ENCODE measurements around the gene GABBR2. TPM values are rescaled to one million over a fixed set of nuclear protein-coding genes. Genes with fewer than 3 reads are reported as not detected.

Gene GABBR2
- total and polyA plus RNA-seq, 8 donors, result 0.41 to 2.3 (median 0.79) TPM

DNA sequence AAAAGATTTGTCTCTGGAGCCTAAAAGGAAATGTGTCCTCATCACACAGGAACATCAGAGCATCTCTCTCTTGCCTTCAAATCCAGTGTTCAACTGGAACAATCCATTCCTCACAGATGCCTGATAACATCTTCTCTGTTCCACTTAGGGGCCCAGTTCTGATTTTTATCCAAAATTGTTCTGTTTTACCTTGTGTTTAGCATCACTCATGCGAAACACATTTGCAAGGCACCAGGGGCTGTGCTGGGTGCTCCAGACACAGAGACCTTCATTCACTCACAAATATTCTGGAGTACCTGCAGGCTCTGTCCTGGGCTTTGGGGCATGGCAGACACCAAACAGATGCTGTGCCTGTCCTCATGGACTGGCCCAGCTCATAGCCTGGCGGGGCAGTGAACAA, 13.8 kb downstream of the GABBR2 start:
- intact Hi-C loops (cut with DNase I), result no loop called here
- ATAC-seq, result no peak
- Histone ChIP-seq H3K4me1 (no peaks in the 10 kb centered on the region), H3K36me3 (no peaks in the 10 kb centered on the region), H3K9me3 (no peaks in the 10 kb centered on the region), H3K27ac (no peak overlapping the region), H3K4me3 (no peak overlapping the region), H3K27me3 (peaks cover 0 to 17% of the 10 kb centered on the region in 2 donors)
- TF ChIP-seq, protein P1, sequence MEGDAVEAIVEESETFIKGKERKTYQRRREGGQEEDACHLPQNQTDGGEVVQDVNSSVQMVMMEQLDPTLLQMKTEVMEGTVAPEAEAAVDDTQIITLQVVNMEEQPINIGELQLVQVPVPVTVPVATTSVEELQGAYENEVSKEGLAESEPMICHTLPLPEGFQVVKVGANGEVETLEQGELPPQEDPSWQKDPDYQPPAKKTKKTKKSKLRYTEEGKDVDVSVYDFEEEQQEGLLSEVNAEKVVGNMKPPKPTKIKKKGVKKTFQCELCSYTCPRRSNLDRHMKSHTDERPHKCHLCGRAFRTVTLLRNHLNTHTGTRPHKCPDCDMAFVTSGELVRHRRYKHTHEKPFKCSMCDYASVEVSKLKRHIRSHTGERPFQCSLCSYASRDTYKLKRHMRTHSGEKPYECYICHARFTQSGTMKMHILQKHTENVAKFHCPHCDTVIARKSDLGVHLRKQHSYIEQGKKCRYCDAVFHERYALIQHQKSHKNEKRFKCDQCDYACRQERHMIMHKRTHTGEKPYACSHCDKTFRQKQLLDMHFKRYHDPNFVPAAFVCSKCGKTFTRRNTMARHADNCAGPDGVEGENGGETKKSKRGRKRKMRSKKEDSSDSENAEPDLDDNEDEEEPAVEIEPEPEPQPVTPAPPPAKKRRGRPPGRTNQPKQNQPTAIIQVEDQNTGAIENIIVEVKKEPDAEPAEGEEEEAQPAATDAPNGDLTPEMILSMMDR (IDR thresholded peaks at IDR 0.05), result no peak
- DNase-seq, result no peak

DNA sequence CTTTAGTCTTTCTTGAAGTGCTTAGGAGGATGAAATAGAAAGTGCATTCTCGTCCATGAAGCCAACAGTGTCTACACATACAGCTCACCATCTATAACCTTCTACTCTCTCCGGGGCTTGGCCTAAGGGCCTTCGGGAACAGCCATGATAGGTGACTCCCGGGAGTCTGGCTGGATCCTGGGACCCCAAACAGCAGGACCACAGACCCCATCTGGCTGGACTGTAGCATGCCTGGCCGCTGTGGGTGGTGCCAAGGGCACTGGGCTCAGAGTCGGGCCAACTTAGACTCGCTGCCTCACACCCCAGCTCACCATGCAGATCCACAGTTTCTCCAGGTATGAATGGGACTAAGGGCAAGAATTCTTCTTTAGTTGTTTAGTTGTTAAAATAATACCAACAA, 16.3 kb downstream of the GABBR2 start:
- TF ChIP-seq, protein P1 (IDR thresholded peaks at IDR 0.05), result no peak
- no peak for ATAC-seq
- intact Hi-C loops (cut with DNase I), result no loop called here

GRCh38 chr9:98691890-98692289, 16.8 kb downstream of the GABBR2 start:
- H3K27me3 ChIP-seq, result peaks cover 0 to 9% of the 10 kb centered on the region in 2 donors
- no peak overlapping the region for H3K27ac ChIP-seq
- TF ChIP-seq, protein P1 (IDR thresholded peaks at IDR 0.05), result no peak
- H3K4me1 ChIP-seq, result no peaks in the 10 kb centered on the region
- ATAC-seq, result no peak
- no peaks in the 10 kb centered on the region for H3K9me3 ChIP-seq
- intact Hi-C loops (cut with DNase I), result no loop called here
- DNase-seq, result no peak
- no peak overlapping the region for H3K4me3 ChIP-seq
- H3K36me3 ChIP-seq, result no peaks in the 10 kb centered on the region

More for the DNA sequence above, 16.3 kb downstream of the GABBR2 start:
- Histone ChIP-seq H3K27me3 (peaks cover 0 to 9% of the 10 kb centered on the region in 2 donors), H3K9me3 (no peaks in the 10 kb centered on the region), H3K4me3 (no peak overlapping the region), H3K4me1 (no peaks in the 10 kb centered on the region), H3K36me3 (no peaks in the 10 kb centered on the region), H3K27ac (no peak overlapping the region)
- DNase-seq, result no peak

GRCh38 chr9:98690686-98691085, 18.0 kb downstream of the GABBR2 start:
- no peaks in the 10 kb centered on the region for H3K36me3 ChIP-seq
- TF ChIP-seq, protein P1 (IDR thresholded peaks at IDR 0.05), result no peak
- H3K9me3 ChIP-seq, result no peaks in the 10 kb centered on the region
- H3K27me3 ChIP-seq, result no peaks in the 10 kb centered on the region
- H3K27ac ChIP-seq, result no peak overlapping the region
- intact Hi-C loops (cut with DNase I), result no loop called here
- ATAC-seq (no peak), DNase-seq (no peak)
- no peaks in the 10 kb centered on the region for H3K4me1 ChIP-seq
- H3K4me3 ChIP-seq, result no peak overlapping the region

DNA sequence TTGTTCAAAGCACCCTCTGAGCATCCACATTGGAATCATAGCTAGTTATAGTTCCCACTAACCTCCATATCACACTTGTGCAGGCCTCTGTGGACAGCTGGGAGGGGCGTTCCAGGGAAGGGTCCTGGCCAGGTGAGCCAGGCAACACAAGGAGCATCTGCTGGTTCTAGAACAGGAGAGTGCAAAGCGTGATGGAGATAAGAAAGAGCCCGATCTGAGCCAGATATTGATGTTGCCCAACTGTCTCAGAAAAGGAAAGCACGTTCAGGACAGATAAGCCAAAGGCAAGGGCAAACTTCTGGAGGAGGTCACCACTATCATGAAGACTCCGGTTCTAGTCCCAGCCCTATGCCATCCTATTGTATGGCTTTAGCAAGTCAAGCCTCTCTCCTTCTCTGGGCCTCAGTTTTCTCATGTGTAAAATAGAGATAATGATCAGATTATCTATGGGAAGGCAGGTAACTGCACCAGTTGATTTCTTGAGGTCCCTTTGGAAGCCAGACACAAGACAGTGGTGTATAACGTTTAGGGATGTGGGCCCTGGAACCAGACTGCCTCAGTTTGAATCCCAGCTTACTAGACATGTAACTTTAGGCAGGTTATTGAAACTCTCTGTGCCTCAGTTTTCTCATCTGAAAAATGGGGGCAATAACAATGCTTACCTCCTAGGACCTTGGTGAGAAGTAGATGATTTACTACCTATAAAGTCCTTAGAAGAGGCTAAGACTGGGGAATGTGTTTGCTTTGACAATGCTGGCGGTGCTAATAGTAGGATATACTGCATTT, 19.8 kb downstream of the GABBR2 start:
- no peaks in the 10 kb centered on the region for H3K9me3 ChIP-seq
- ATAC-seq, result no peak
- no peak overlapping the region for H3K4me3 ChIP-seq
- no peak overlapping the region for H3K27ac ChIP-seq
- no peak for DNase-seq
- no peaks in the 10 kb centered on the region for H3K27me3 ChIP-seq
- TF ChIP-seq, protein P1 (IDR thresholded peaks at IDR 0.05), result no peak
- no peaks in the 10 kb centered on the region for H3K36me3 ChIP-seq
- H3K4me1 ChIP-seq, result no peaks in the 10 kb centered on the region
- intact Hi-C loops (cut with DNase I), result no loop called here

Data from left lung (tissue), 10 donors.